T-helper 2 cell treated with Interferon-gamma antibody and Interleukin-4, amounts not matched to agents 5 μg/mL and 100 μg/mL, for 36 hours (primary cell): ENCODE results near the gene ZDHHC3.

Experiments used
- DNase-seq: peaks from one replicate; pipeline ENCODE4 v3.0.0; 2021; ENCODE audit warnings: low spot score
- H3K27ac Mint-ChIP-seq: one replicate; pipeline ENCODE4 v1.8.0; 2021; ENCODE audit warnings: mild to moderate bottlenecking, mixed read lengths
- H3K27me3 Mint-ChIP-seq: one replicate; pipeline ENCODE4 v1.8.0; 2021; ENCODE audit warnings: low read depth, mixed read lengths
- H3K36me3 Mint-ChIP-seq: one replicate; pipeline ENCODE4 v1.8.0; 2021; ENCODE audit warnings: low read depth, mixed read lengths
- H3K4me1 Mint-ChIP-seq: one replicate; pipeline ENCODE4 v1.8.0; 2021; ENCODE audit warnings: low read depth, mixed read lengths
- H3K4me3 Mint-ChIP-seq: one replicate; pipeline ENCODE4 v1.8.0; 2022; ENCODE audit warnings: mild to moderate bottlenecking, moderate library complexity, mixed read lengths
- H3K9me3 Mint-ChIP-seq: one replicate; pipeline ENCODE4 v1.8.0; 2021; ENCODE audit warnings: mixed read lengths

The ZDHHC3 gene

DNA sequence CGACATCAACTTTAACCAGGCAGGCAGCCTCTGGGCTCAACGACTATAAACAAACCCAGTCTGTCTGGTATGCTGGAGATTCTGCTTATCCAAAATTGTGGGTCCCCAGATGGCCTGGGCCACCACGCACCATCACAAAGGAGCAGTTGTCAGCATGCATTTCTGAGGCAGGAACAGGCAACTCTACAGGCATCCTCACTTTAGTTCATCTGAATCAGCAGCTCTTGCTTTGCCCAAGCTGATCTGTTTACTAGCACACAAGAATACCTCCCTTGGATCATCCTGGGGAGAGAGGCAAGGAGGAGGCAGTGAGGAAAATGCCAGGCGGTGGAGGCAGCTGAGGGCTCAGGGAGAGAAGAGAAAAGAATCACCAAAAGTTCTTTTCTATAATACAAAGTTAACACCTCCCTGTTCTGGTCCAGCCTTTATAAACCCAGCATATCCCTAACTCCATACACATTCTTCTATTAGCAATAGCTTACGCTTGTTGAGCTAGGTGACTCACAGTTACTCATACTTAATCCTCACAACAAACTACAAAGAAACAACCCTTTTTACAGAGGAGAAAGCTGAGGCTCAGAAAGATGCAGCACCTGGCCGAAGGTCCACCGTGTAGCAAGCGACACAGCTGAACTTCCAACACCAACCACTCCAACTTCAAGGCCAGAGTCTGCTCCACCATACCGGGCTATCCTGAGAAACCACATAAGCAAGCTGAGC, 33.6 kb downstream of the ZDHHC3 start:
- Mint-ChIP-seq H3K27ac (no peak overlapping the region), H3K36me3 (peaks cover 30% of the 10 kb centered on the region), H3K4me3 (no peak overlapping the region)

DNA sequence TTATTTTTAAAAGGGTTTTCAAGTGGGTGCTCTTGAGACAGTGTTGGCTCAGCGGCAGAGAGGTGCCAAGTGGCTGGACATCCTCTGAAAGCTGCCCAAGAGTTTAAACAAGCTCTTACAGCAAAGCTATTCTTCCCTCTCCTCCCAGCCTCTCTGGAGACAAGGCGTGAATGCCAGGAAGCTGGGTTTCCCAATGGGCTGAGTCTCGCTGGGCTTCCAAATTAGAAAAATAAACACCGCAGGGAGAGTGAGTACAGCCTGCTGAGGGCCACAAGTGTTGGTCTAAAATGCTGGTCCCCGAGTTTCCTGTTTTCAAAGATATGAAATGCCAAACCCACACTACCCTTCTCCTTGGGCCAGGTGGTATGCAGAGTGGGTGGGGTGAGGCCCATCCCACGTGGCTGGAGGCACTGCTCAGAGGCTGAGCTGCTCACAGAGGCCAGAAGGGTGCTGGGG, 36.4 kb downstream of the ZDHHC3 start:
- DNase-seq = no peak
- H3K27me3 Mint-ChIP-seq = no peaks in the 10 kb centered on the region
- peaks cover 9% of the 10 kb centered on the region for H3K4me1 Mint-ChIP-seq
- peaks cover 37% of the 10 kb centered on the region for H3K36me3 Mint-ChIP-seq
- no peak overlapping the region for H3K27ac Mint-ChIP-seq
- H3K9me3 Mint-ChIP-seq = no peaks in the 10 kb centered on the region
- H3K4me3 Mint-ChIP-seq = no peak overlapping the region

More for the DNA sequence above, 33.6 kb downstream of the ZDHHC3 start:
- Mint-ChIP-seq H3K9me3 (no peaks in the 10 kb centered on the region), H3K4me1 (no peaks in the 10 kb centered on the region), H3K27me3 (no peaks in the 10 kb centered on the region)
- no peak for DNase-seq

DNA sequence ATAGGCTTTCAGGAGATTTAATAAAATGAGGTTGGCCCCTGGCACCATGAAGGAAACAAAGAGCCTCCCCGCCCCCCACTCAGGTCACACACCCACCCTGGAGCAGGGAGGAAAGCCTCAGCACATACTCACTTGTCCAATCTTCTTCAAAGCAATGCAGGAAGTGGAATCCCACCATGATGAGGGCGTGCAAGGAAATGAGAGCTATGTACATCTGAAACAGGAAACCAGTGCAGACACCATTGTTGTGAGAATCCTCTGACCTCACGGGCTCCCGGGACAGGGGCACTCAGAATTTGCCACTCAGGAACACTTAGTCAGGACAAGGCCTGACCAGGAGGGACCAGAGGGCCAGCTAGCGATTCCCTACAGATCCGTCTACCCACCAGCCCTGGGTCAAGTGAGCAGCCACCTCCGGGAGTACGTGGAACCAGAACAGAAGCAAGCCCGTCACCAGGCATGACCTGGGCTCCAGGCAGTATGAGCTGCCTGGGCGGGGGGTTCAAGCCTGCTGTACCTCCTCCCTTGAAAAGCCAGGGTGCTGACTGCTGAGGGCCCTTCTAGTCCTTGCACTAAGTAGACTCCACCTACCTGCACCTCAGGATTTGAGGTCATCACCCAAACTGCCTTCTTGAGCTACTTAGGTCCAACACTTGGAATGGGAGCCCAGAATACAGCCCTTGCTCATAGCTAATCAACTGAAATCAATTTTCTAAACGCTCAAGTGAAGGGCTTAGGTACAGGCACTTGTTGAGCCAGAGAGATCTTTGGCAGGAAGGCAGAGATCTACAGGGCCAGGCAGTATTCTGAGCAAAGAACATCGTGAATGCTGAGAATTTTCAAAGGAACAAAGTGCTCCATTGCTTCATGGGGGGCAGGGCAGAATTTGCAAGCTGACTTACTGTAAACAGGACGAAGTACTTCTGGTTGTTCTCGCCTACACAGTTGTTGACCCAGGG, 42.7 kb downstream of the ZDHHC3 start:
- H3K4me3 Mint-ChIP-seq = no peak overlapping the region
- peak overlapping the region; percentile 55 for H3K27ac Mint-ChIP-seq
- peaks cover 33% of the 10 kb centered on the region for H3K36me3 Mint-ChIP-seq
- H3K27me3 Mint-ChIP-seq = no peaks in the 10 kb centered on the region
- H3K9me3 Mint-ChIP-seq = no peaks in the 10 kb centered on the region
- H3K4me1 Mint-ChIP-seq = peaks cover 18% of the 10 kb centered on the region
- no peak for DNase-seq

- Mint-ChIP-seq H3K36me3 (peaks cover 27% of the 10 kb centered on the region), H3K4me1 (peaks cover 18% of the 10 kb centered on the region), H3K27ac (no peak overlapping the region), H3K4me3 (no peak overlapping the region), H3K27me3 (no peaks in the 10 kb centered on the region), H3K9me3 (no peaks in the 10 kb centered on the region)
- DNase-seq = no peak
Measured at GRCh38 chr3:44932271-44932670, 43.7 kb downstream of the ZDHHC3 start.

- H3K4me3 Mint-ChIP-seq = no peak overlapping the region
- H3K4me1 Mint-ChIP-seq = peaks cover 18% of the 10 kb centered on the region
- no peaks in the 10 kb centered on the region for H3K27me3 Mint-ChIP-seq
- H3K9me3 Mint-ChIP-seq = no peaks in the 10 kb centered on the region
- no peak for DNase-seq
- H3K36me3 Mint-ChIP-seq = peaks cover 27% of the 10 kb centered on the region
- H3K27ac Mint-ChIP-seq = no peak overlapping the region
Measured at GRCh38 chr3:44931791-44932190, 44.2 kb downstream of the ZDHHC3 start.

DNA sequence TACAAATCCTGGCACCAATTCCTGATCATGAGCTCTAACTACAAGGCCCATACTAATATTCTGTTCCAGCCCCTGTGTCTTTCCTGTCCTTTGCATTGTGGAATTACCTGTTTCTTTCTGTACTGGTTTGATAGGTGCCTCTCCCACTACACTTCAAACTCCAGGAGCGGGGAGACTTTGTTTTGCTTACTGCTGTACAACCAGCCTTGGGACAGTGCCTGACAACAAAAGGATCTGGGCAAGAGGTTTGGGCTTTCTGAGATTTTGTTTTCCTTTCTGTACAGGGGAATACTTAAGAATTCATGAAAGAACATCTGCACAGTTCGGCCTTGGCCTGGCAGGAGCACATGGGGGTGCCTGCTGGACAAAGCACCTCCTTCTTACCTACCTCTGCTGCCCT, 45.1 kb downstream of the ZDHHC3 start:
- no peaks in the 10 kb centered on the region for H3K27me3 Mint-ChIP-seq
- DNase-seq = no peak
- H3K36me3 Mint-ChIP-seq = peaks cover 23% of the 10 kb centered on the region
- no peak overlapping the region for H3K27ac Mint-ChIP-seq
- H3K4me3 Mint-ChIP-seq = no peak overlapping the region
- H3K9me3 Mint-ChIP-seq = no peaks in the 10 kb centered on the region
- H3K4me1 Mint-ChIP-seq = peaks cover 11% of the 10 kb centered on the region

GRCh38 chr3:44929782-44930181, 46.2 kb downstream of the ZDHHC3 start:
- no peak overlapping the region for H3K27ac Mint-ChIP-seq
- H3K27me3 Mint-ChIP-seq = no peaks in the 10 kb centered on the region
- H3K9me3 Mint-ChIP-seq = no peaks in the 10 kb centered on the region
- no peak for DNase-seq
- H3K4me3 Mint-ChIP-seq = no peak overlapping the region
- peaks cover 8% of the 10 kb centered on the region for H3K4me1 Mint-ChIP-seq
- peaks cover 26% of the 10 kb centered on the region for H3K36me3 Mint-ChIP-seq

DNA sequence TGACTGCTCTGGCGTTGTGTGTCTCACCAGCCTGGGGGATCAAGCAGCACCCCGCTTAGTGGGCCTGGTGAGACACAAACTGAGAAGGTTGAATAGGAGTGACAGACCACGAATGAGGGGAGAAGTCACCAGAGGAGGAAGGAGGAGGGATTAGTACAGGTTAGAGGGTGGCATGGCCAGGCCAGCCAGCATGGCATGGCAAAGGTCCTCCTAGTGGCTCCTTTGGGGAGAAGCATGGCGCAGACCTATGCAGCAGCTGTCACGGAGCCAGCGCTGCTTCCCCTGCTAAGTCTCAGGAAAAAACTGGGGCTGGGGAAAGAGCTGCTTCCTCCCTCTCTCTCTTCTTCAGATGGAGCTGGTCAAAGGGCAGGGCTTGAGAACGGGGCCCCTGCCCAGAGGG, 48.6 kb downstream of the ZDHHC3 start:
- Mint-ChIP-seq H3K36me3 (peaks cover 16% of the 10 kb centered on the region), H3K4me3 (no peak overlapping the region), H3K4me1 (no peaks in the 10 kb centered on the region), H3K27me3 (no peaks in the 10 kb centered on the region), H3K9me3 (no peaks in the 10 kb centered on the region), H3K27ac (no peak overlapping the region)
- no peak for DNase-seq

DNA sequence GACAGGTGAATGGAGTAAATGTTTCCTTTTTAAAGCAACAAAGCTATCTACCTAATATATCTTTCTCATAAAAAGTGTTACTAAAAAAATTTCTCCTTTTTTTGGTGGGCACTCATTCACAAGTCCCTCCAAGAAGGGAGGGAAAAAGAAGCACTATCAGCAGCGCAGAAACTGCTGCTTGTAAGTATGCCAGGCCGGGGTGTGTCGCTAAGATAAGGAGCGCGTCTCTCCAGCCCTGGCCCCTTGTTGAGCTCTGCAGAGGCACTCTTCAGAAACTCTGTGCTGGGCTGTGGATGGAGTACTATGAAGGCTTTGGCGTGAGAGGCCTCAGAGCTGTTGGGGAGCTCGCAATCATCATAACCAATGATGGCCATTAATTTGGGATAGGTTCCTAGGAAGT, 49.1 kb downstream of the ZDHHC3 start:
- H3K4me1 Mint-ChIP-seq = no peaks in the 10 kb centered on the region
- no peak overlapping the region for H3K27ac Mint-ChIP-seq
- no peaks in the 10 kb centered on the region for H3K27me3 Mint-ChIP-seq
- no peaks in the 10 kb centered on the region for H3K9me3 Mint-ChIP-seq
- no peak for DNase-seq
- no peak overlapping the region for H3K4me3 Mint-ChIP-seq
- peaks cover 16% of the 10 kb centered on the region for H3K36me3 Mint-ChIP-seq

- Mint-ChIP-seq H3K4me1 (no peaks in the 10 kb centered on the region), H3K9me3 (no peaks in the 10 kb centered on the region), H3K36me3 (peaks cover 17% of the 10 kb centered on the region), H3K4me3 (no peak overlapping the region), H3K27ac (no peak overlapping the region), H3K27me3 (no peaks in the 10 kb centered on the region)
- no peak for DNase-seq
Measured at GRCh38 chr3:44926172-44926571, 49.8 kb downstream of the ZDHHC3 start.

DNA sequence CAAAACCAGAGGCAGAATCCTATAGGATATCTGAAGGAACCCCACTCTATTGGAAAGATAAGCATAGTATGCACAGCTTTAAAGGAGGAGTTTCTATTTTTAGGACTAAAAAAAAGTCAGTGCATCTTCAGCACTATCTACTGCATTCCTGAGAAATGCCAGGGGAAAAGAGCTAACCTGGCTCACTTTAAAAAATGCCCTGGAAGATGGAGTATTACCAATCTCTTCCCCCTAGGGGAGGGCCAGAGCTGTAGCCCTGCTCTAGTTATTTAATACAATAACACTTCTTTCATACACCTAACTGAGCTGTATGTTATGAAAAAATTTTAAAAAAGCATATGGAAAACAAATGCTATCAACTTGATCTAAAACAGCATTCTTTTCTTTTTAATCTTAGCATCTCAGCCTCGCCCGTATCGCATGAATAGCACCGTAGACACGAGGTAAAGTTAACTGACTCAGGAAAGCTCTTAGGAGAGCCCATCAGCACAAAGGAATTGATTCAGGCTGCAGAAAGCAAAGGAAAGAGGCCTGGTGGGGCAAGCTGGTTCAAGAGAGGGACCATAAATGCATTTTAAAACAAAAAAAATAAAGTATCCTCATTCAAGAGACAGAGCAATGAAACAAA, 51.4 kb downstream of the ZDHHC3 start:
- H3K27me3 Mint-ChIP-seq = no peaks in the 10 kb centered on the region
- H3K4me1 Mint-ChIP-seq = no peaks in the 10 kb centered on the region
- H3K27ac Mint-ChIP-seq = no peak overlapping the region
- H3K4me3 Mint-ChIP-seq = no peak overlapping the region
- H3K36me3 Mint-ChIP-seq = peaks cover 17% of the 10 kb centered on the region
- H3K9me3 Mint-ChIP-seq = no peaks in the 10 kb centered on the region
- no peak for DNase-seq

DNA sequence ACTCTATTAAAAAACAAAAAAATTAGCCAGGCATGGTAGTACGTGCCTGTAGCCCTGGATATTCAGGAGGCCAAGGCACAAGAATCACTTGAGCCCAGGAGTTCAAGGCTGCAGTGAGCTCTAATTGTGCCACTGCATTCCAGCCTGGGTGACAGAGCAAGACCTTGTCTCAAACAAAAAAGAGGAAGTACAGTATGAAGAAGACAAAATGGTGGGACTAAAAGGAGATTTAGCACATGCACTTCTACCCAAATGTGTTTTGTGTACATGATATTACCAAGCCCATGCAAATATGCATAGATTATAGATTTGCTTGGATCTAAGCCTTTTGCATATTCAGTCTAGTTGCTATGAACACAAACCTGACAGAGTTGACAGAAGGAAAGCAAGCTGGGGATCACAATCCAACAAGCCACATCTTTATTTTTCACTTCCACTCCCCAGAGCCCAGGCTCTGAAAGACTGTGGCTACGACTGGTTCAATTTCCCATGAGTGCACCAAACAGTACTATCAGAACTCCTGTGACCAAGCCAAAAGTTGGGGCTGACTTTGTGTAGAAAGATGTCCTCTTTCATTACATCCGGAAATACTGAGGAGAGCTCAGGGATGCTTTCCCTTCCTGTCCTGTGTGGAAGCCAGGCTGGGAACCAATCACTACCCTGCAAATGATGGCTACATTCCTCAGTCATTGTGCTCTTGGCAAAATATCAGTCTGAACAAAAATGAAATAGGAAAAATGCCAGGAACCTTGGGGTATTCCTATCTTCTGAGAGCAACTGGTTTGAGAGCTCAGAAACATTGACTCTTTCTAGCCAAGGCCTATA, 52.1 kb downstream of the ZDHHC3 start:
- no peaks in the 10 kb centered on the region for H3K4me1 Mint-ChIP-seq
- no peak for DNase-seq
- H3K27ac Mint-ChIP-seq = no peak overlapping the region
- peaks cover 13% of the 10 kb centered on the region for H3K36me3 Mint-ChIP-seq
- no peaks in the 10 kb centered on the region for H3K9me3 Mint-ChIP-seq
- H3K4me3 Mint-ChIP-seq = no peak overlapping the region
- no peaks in the 10 kb centered on the region for H3K27me3 Mint-ChIP-seq

DNA sequence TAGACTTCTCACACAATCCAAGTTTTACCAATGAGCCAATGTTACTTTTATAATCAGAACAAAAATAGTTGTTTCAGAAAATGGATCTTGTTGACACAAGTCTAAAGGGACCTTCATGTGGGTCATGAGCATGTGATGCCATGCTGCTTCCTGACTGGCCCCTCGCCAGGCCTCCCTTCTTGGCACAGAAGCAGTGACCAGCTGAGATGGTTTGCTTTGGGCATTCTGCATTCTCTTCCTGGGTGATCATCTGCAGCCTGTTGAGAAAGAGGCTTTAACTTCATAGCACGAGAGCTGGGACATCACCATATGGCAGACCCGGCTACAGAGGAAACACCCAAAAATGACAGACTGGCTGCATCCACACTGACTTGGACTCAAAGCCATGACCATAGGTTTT, 55.9 kb downstream of the ZDHHC3 start:
- Mint-ChIP-seq H3K9me3 (no peaks in the 10 kb centered on the region), H3K27me3 (no peaks in the 10 kb centered on the region), H3K27ac (no peak overlapping the region), H3K4me1 (no peaks in the 10 kb centered on the region), H3K4me3 (no peak overlapping the region), H3K36me3 (peaks cover 2% of the 10 kb centered on the region)
- no peak for DNase-seq
